Measurements from ENCODE around the gene ZNF805.

DNA sequence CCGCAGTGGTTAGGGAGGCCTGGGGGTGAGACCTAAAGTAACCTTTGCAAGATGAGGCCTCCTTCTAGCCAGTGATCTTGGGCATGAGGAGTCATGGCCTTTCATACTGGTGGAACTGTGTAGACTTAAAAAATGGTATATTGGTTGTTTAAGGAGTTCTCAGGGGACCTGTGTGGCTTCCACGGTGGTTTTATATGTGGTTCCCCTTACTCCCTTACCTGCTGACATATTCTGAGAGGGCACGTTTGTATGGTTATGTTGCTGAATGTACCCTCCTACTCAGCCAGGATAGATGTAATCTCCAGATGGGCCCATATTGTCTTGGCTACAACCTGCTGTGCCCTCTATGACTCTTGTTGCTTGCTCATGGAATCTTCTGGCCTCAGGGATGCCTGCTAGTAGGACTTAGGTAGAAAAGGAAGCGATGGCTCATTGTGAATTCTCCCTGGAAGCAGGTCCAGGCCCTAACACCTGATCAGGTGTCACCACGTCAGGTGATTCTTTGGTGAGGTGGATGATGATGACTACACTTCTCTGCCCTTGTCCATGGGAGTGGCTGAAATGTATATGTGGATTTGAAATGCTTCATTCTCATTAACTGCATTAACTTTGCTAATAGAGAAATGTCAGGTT is 41.7 kb downstream of the ZNF805 start:
- TF ChIP-seq CTCF (IDR thresholded peaks at IDR 0.05) (no peak), POLR2A (IDR thresholded peaks at IDR 0.05) (no peak), POLR2AphosphoS5 (IDR thresholded peaks at IDR 0.05; ENCODE audit: insufficient read depth in 1 of 2, low read depth in 1 of 2) (peak in 1 of 2 donors; percentile 37)

Data from vagina (tissue), 2 donors.